ENCODE measurements around the gene PDE4D.

The PDE4D gene

GRCh38 chr5:59222687-59223511, 670.6 kb downstream of the PDE4D start:
- Histone ChIP-seq H3K4me3 (ENCODE audit: low read length) (no peak overlapping the region), H3K9ac (ENCODE audit: low read length) (no peak overlapping the region), H3K36me3 (ENCODE audit: control insufficient read depth, insufficient read depth, low read length) (no peaks in the 10 kb centered on the region), H3K27me3 (ENCODE audit: control insufficient read depth, insufficient read depth, low read length) (no peaks in the 10 kb centered on the region), H3K9me3 (ENCODE audit: control insufficient read depth, low read length) (no peaks in the 10 kb centered on the region), H3K4me1 (ENCODE audit: control insufficient read depth, insufficient read depth, low read length) (peaks cover 13% of the 10 kb centered on the region)

GRCh38 chr5:59221769-59222168, 671.8 kb downstream of the PDE4D start:
- Histone ChIP-seq H3K9ac (ENCODE audit: low read length) (no peak overlapping the region), H3K4me3 (ENCODE audit: low read length) (no peak overlapping the region), H3K4me1 (ENCODE audit: control insufficient read depth, insufficient read depth, low read length) (peaks cover 16% of the 10 kb centered on the region)

GRCh38 chr5:59218424-59219045, 675.0 kb downstream of the PDE4D start:
- no peak overlapping the region for H3K4me3 ChIP-seq (ENCODE audit: low read length)
- H3K4me1 ChIP-seq (ENCODE audit: control insufficient read depth, insufficient read depth, low read length), result peaks cover 16% of the 10 kb centered on the region
- H3K36me3 ChIP-seq (ENCODE audit: control insufficient read depth, insufficient read depth, low read length), result no peaks in the 10 kb centered on the region
- no peak overlapping the region for H3K9ac ChIP-seq (ENCODE audit: low read length)
- H3K27me3 ChIP-seq (ENCODE audit: control insufficient read depth, insufficient read depth, low read length), result no peaks in the 10 kb centered on the region
- no peaks in the 10 kb centered on the region for H3K9me3 ChIP-seq (ENCODE audit: control insufficient read depth, low read length)

More at GRCh38 chr5:59221769-59222168, 671.8 kb downstream of the PDE4D start:
- Histone ChIP-seq H3K27me3 (ENCODE audit: control insufficient read depth, insufficient read depth, low read length) (no peaks in the 10 kb centered on the region), H3K36me3 (ENCODE audit: control insufficient read depth, insufficient read depth, low read length) (no peaks in the 10 kb centered on the region), H3K9me3 (ENCODE audit: control insufficient read depth, low read length) (no peaks in the 10 kb centered on the region)

GRCh38 chr5:59216841-59217240, 676.7 kb downstream of the PDE4D start:
- H3K27me3 ChIP-seq (ENCODE audit: control insufficient read depth, insufficient read depth, low read length), result no peaks in the 10 kb centered on the region
- H3K9ac ChIP-seq (ENCODE audit: low read length), result no peak overlapping the region
- H3K4me3 ChIP-seq (ENCODE audit: low read length), result no peak overlapping the region
- H3K36me3 ChIP-seq (ENCODE audit: control insufficient read depth, insufficient read depth, low read length), result no peaks in the 10 kb centered on the region
- H3K4me1 ChIP-seq (ENCODE audit: control insufficient read depth, insufficient read depth, low read length), result peaks cover 6% of the 10 kb centered on the region
- no peaks in the 10 kb centered on the region for H3K9me3 ChIP-seq (ENCODE audit: control insufficient read depth, low read length)

- Histone ChIP-seq H3K4me3 (ENCODE audit: low read length) (no peak overlapping the region), H3K9ac (ENCODE audit: low read length) (no peak overlapping the region), H3K9me3 (ENCODE audit: control insufficient read depth, low read length) (no peaks in the 10 kb centered on the region), H3K4me1 (ENCODE audit: control insufficient read depth, insufficient read depth, low read length) (peaks cover 10% of the 10 kb centered on the region), H3K27me3 (ENCODE audit: control insufficient read depth, insufficient read depth, low read length) (no peaks in the 10 kb centered on the region), H3K36me3 (ENCODE audit: control insufficient read depth, insufficient read depth, low read length) (no peaks in the 10 kb centered on the region)
Measured at GRCh38 chr5:59212596-59212995, 680.9 kb downstream of the PDE4D start.

GRCh38 chr5:59209758-59210359, 683.7 kb downstream of the PDE4D start:
- Histone ChIP-seq H3K9ac (ENCODE audit: low read length) (no peak overlapping the region), H3K4me1 (ENCODE audit: control insufficient read depth, insufficient read depth, low read length) (peaks cover 4% of the 10 kb centered on the region)

GRCh38 chr5:59208474-59208873, 685.1 kb downstream of the PDE4D start:
- Histone ChIP-seq H3K4me3 (ENCODE audit: low read length) (no peak overlapping the region), H3K36me3 (ENCODE audit: control insufficient read depth, insufficient read depth, low read length) (no peaks in the 10 kb centered on the region), H3K4me1 (ENCODE audit: control insufficient read depth, insufficient read depth, low read length) (peaks cover 4% of the 10 kb centered on the region), H3K9me3 (ENCODE audit: control insufficient read depth, low read length) (no peaks in the 10 kb centered on the region), H3K9ac (ENCODE audit: low read length) (no peak overlapping the region), H3K27me3 (ENCODE audit: control insufficient read depth, insufficient read depth, low read length) (no peaks in the 10 kb centered on the region)

More at GRCh38 chr5:59209758-59210359, 683.7 kb downstream of the PDE4D start:
- Histone ChIP-seq H3K4me3 (ENCODE audit: low read length) (no peak overlapping the region), H3K27me3 (ENCODE audit: control insufficient read depth, insufficient read depth, low read length) (no peaks in the 10 kb centered on the region), H3K9me3 (ENCODE audit: control insufficient read depth, low read length) (no peaks in the 10 kb centered on the region), H3K36me3 (ENCODE audit: control insufficient read depth, insufficient read depth, low read length) (no peaks in the 10 kb centered on the region)

GRCh38 chr5:59207401-59207800, 686.1 kb downstream of the PDE4D start:
- Histone ChIP-seq H3K9ac (ENCODE audit: low read length) (no peak overlapping the region), H3K4me1 (ENCODE audit: control insufficient read depth, insufficient read depth, low read length) (peaks cover 4% of the 10 kb centered on the region), H3K9me3 (ENCODE audit: control insufficient read depth, low read length) (no peaks in the 10 kb centered on the region)

GRCh38 chr5:59206132-59206581, 687.4 kb downstream of the PDE4D start:
- peaks cover under 1% of the 10 kb centered on the region for H3K4me1 ChIP-seq (ENCODE audit: control insufficient read depth, insufficient read depth, low read length)

More at GRCh38 chr5:59207401-59207800, 686.1 kb downstream of the PDE4D start:
- Histone ChIP-seq H3K36me3 (ENCODE audit: control insufficient read depth, insufficient read depth, low read length) (no peaks in the 10 kb centered on the region), H3K4me3 (ENCODE audit: low read length) (no peak overlapping the region), H3K27me3 (ENCODE audit: control insufficient read depth, insufficient read depth, low read length) (no peaks in the 10 kb centered on the region)

GRCh38 chr5:59204114-59204897, 689.2 kb downstream of the PDE4D start:
- no peak overlapping the region for H3K4me3 ChIP-seq (ENCODE audit: low read length)
- no peaks in the 10 kb centered on the region for H3K9me3 ChIP-seq (ENCODE audit: control insufficient read depth, low read length)
- no peaks in the 10 kb centered on the region for H3K36me3 ChIP-seq (ENCODE audit: control insufficient read depth, insufficient read depth, low read length)
- H3K4me1 ChIP-seq (ENCODE audit: control insufficient read depth, insufficient read depth, low read length), result no peaks in the 10 kb centered on the region
- H3K27me3 ChIP-seq (ENCODE audit: control insufficient read depth, insufficient read depth, low read length), result no peaks in the 10 kb centered on the region
- no peak overlapping the region for H3K9ac ChIP-seq (ENCODE audit: low read length)

More at GRCh38 chr5:59206132-59206581, 687.4 kb downstream of the PDE4D start:
- Histone ChIP-seq H3K4me3 (ENCODE audit: low read length) (no peak overlapping the region), H3K36me3 (ENCODE audit: control insufficient read depth, insufficient read depth, low read length) (no peaks in the 10 kb centered on the region), H3K9ac (ENCODE audit: low read length) (no peak overlapping the region), H3K9me3 (ENCODE audit: control insufficient read depth, low read length) (no peaks in the 10 kb centered on the region), H3K27me3 (ENCODE audit: control insufficient read depth, insufficient read depth, low read length) (no peaks in the 10 kb centered on the region)

GRCh38 chr5:59199868-59200267, 693.7 kb downstream of the PDE4D start:
- Histone ChIP-seq H3K9ac (ENCODE audit: low read length) (no peak overlapping the region), H3K9me3 (ENCODE audit: control insufficient read depth, low read length) (no peaks in the 10 kb centered on the region)

More at GRCh38 chr5:59199868-59200267, 693.7 kb downstream of the PDE4D start:
- Histone ChIP-seq H3K4me1 (ENCODE audit: control insufficient read depth, insufficient read depth, low read length) (no peaks in the 10 kb centered on the region), H3K36me3 (ENCODE audit: control insufficient read depth, insufficient read depth, low read length) (no peaks in the 10 kb centered on the region), H3K4me3 (ENCODE audit: low read length) (no peak overlapping the region), H3K27me3 (ENCODE audit: control insufficient read depth, insufficient read depth, low read length) (no peaks in the 10 kb centered on the region)

Data from mucosa of stomach (tissue), 1 donor.